Duodenal mucosa (tissue), 2 donors: Measurements from ENCODE around the gene PRSS2.
"Not testable (repeated sequence)": the region's sequence is repeated elsewhere in the genome, so short reads cannot be mapped to it uniquely, and the experiment has no call there.

Experiments
- H3K27ac ChIP-seq: one replicate; pipeline ENCODE4 v1.7.0; 2013; ENCODE audit warnings: low read depth, low read length
- H3K27me3 ChIP-seq, 2 donors: one replicate each; pipeline ENCODE4 v1.7.0; 2013; ENCODE audit warnings: low read length in 2 of 2, control low read depth in 1 of 2; ENCODE audit not compliant: insufficient read depth in 2 of 2, control insufficient read depth in 1 of 2
- H3K36me3 ChIP-seq, 2 donors: one replicate each; pipeline ENCODE4 v1.7.0; 2013; ENCODE audit warnings: low read length in 2 of 2, control low read depth in 1 of 2; ENCODE audit not compliant: insufficient read depth in 2 of 2, control insufficient read depth in 1 of 2
- H3K4me1 ChIP-seq, 2 donors: one replicate each; pipeline ENCODE4 v1.7.0; 2013; ENCODE audit warnings: low read length in 2 of 2, control low read depth in 1 of 2; ENCODE audit not compliant: insufficient read depth in 2 of 2, control insufficient read depth in 1 of 2
- H3K4me3 ChIP-seq, 2 donors: one replicate each; pipeline ENCODE4 v1.7.0; 2013; ENCODE audit warnings: low read length in 2 of 2, low read depth in 1 of 2
- H3K9ac ChIP-seq, 2 donors: one replicate each; pipeline ENCODE4 v1.7.0; 2013; ENCODE audit warnings: low read length in 2 of 2, low read depth in 1 of 2
- H3K9me3 ChIP-seq, 2 donors: one replicate each; pipeline ENCODE4 v1.7.0; 2013; ENCODE audit warnings: low read length in 2 of 2, control low read depth in 1 of 2; ENCODE audit not compliant: control insufficient read depth in 1 of 2

The PRSS2 gene

DNA sequence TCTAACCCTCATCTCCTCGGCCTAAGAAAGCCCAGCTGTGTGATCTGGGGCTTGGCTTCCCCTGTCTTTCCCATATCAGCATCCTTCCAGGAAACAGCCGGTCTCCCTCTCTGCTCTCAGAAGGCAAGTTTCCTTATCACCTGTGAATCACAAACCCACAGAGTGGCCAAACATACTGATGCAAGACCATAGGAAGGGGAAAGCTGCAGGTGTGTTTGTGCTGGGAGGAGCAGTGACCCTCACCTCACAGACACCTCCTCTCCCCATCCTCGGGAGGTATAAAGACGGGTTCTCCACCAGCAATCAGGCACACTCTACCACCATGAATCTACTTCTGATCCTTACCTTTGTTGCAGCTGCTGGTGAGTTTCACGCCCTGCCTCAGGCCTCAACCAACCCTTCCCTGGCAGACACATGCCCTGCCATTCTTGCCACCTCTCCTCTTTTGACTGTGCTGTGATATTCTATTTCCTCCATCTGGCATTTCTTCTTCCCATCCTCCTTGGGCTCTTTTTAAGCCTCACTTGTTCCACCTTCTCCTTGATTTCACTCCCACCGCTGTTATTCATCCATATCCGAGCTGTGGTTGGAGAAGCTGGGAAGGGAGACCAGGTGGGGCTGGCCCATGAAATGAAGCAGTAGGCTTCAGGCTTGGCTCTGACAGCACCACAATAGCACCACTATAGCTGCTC lies at the start of gene PRSS2:
Gene PRSS2, plus strand, starts transcription at position 310 of the 692 bp plus-strand sequence. Its CDS starts 13 bp downstream, at position 323.
- Histone ChIP-seq H3K9ac (no peak within 1 kb of the TSS), H3K36me3 (no peaks in the 10 kb centered on the region), H3K9me3 (no peaks in the 10 kb centered on the region), H3K27me3 (no peaks in the 10 kb centered on the region), H3K27ac (no peak within 1 kb of the TSS), H3K4me1 (no peaks in the 10 kb centered on the region), H3K4me3 (no peak within 1 kb of the TSS)

DNA sequence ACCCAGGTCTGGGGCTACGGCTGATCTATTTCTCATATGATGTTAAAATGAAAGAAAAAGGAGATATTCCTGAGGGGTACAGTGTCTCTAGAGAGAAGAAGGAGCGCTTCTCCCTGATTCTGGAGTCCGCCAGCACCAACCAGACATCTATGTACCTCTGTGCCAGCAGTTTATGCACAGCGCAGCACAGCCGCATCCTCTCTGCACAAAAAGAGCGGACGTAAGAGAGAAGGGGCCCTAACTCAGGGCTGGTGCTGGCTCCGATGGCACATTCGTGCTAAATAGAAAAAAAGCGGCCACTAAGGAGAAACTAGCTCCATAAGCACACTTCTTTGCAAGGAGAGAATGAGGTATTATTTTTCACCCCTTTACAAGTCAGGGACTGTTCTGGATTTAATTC lies 49.8 kb upstream of the PRSS2 start:
- H3K9ac ChIP-seq = no peak overlapping the region
- H3K27ac ChIP-seq = no peak overlapping the region
- H3K4me1 ChIP-seq = no peaks in the 10 kb centered on the region
- no peaks in the 10 kb centered on the region for H3K27me3 ChIP-seq
- no peak overlapping the region for H3K4me3 ChIP-seq
- no peaks in the 10 kb centered on the region for H3K36me3 ChIP-seq
- no peaks in the 10 kb centered on the region for H3K9me3 ChIP-seq

DNA sequence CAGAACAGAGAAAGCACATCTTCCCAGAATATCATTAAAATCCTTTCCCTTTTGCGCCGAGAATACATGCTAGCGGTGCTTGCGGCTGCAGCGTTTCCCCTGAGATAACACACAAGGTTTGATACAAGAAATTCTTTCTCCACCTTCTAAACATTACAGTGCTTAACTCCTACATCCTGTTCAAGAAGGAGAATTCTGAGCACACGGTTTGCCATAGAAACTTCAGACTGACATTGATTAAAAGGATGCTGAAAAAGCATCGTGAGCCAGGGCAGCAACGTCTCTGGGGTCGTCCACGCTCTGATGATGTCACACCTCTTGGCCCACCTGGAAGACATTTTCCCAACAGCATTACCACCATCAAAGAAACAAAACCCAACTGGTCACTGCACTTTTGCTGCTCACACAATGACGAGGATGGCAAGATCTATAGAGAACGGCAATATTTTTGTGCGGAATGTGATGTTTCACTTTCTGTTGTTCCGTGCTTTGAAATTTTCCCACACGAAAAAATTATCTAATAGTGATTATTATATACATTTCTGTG lies 48.4 kb upstream of the PRSS2 start:
- Histone ChIP-seq H3K9me3 (no peaks in the 10 kb centered on the region), H3K9ac (no peak overlapping the region), H3K27ac (no peak overlapping the region), H3K4me3 (peak overlapping the region; percentile 5 to 45), H3K4me1 (no peaks in the 10 kb centered on the region), H3K27me3 (no peaks in the 10 kb centered on the region), H3K36me3 (no peaks in the 10 kb centered on the region)

DNA sequence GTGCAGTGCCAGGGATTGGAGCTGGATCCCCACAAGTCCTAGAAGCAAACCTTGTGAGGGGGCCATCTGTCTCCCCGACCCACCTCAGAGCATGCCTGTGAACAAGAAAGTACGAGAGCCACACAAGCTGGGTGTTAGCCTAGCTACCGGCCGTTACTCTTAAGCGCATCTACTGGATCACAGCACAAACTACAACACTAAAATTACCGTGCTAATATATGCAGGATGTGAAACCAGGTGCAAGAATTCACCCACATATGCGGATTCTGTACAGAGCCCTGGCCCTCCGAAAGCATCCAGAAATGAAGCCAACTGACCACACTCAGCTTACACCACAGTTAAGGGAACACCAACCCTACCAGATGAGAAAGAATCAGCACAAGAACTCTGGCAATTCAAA lies 37.5 kb upstream of the PRSS2 start:
- Histone ChIP-seq H3K27me3 (no peaks in the 10 kb centered on the region), H3K4me3 (no peak overlapping the region), H3K4me1 (no peaks in the 10 kb centered on the region), H3K9ac (no peak overlapping the region), H3K9me3 (no peaks in the 10 kb centered on the region), H3K27ac (no peak overlapping the region), H3K36me3 (no peaks in the 10 kb centered on the region)

DNA sequence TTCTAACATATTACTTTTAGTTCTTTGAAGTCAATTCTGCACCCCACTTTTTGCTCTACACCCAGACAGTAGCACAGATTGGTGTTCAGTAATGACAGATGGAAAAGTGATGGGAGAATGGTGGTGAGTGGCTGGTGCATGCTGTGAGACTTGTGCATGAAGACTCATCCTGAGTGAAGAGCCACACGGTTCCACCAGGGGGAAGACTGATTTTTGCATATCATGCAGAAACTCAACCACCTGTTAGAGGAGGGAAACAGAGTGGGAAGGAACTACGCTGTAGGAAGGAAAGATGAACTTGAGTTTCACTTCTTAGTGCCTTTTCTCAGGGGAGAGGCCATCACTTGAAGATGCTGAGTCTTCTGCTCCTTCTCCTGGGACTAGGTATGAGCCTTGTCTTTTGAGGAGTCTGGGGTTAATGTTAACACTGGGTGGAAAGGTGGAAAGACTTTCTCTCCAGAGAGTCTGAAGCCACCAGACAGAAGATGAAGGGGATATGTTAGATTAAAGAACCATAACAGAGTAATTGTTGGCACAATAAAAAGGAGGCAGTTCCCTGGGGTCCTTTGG lies 30.8 kb upstream of the PRSS2 start:
- Histone ChIP-seq H3K9ac (no peak overlapping the region), H3K27me3 (no peaks in the 10 kb centered on the region), H3K9me3 (no peaks in the 10 kb centered on the region), H3K27ac (no peak overlapping the region), H3K4me1 (no peaks in the 10 kb centered on the region), H3K4me3 (no peak overlapping the region), H3K36me3 (no peaks in the 10 kb centered on the region)

GRCh38 chr7:142740786-142741185 lies 30.0 kb upstream of the PRSS2 start:
- Histone ChIP-seq H3K4me3 (no peak overlapping the region), H3K9ac (no peak overlapping the region), H3K9me3 (no peaks in the 10 kb centered on the region), H3K27me3 (no peaks in the 10 kb centered on the region), H3K4me1 (no peaks in the 10 kb centered on the region), H3K36me3 (no peaks in the 10 kb centered on the region), H3K27ac (no peak overlapping the region)

DNA sequence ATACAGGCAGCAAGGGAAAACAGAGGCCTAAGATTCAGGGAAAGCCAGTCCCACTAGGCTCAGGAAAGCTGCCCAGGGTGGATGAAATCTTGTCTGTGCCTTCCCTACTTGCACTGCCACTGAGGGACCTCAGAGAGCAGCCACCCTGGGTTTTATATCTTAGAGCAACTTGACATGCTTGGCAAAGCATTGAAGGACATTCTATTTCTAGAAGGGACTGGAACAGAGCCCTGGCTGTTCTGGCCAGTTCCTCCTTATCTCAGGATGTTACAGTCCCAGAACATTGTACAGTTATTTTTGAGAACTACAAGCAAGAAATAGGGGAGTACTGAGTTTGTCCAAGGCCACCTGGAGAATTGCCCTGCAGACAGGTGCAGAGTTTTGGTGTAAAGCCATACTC lies 28.8 kb upstream of the PRSS2 start:
- H3K36me3 ChIP-seq, H3K4me1 ChIP-seq, H3K9ac ChIP-seq, H3K4me3 ChIP-seq, H3K27me3 ChIP-seq, H3K27ac ChIP-seq, H3K9me3 ChIP-seq: not testable (repeated sequence)

GRCh38 chr7:142745091-142745635 lies 25.6 kb upstream of the PRSS2 start:
- Histone ChIP-seq H3K4me3 (no peak overlapping the region), H3K27ac (no peak overlapping the region), H3K36me3 (no peaks in the 10 kb centered on the region), H3K9me3 (no peaks in the 10 kb centered on the region), H3K4me1 (no peaks in the 10 kb centered on the region), H3K27me3 (no peaks in the 10 kb centered on the region), H3K9ac (no peak overlapping the region)

GRCh38 chr7:142745745-142746144 lies 25.0 kb upstream of the PRSS2 start:
- H3K4me1 ChIP-seq = no peaks in the 10 kb centered on the region
- H3K36me3 ChIP-seq = no peaks in the 10 kb centered on the region
- no peak overlapping the region for H3K27ac ChIP-seq
- no peak overlapping the region for H3K9ac ChIP-seq
- H3K27me3 ChIP-seq = no peaks in the 10 kb centered on the region
- H3K9me3 ChIP-seq = no peaks in the 10 kb centered on the region
- no peak overlapping the region for H3K4me3 ChIP-seq

- H3K4me3 ChIP-seq = no peak overlapping the region
- no peak overlapping the region for H3K9ac ChIP-seq
- no peaks in the 10 kb centered on the region for H3K4me1 ChIP-seq
- no peaks in the 10 kb centered on the region for H3K27me3 ChIP-seq
- H3K36me3 ChIP-seq = no peaks in the 10 kb centered on the region
- no peaks in the 10 kb centered on the region for H3K9me3 ChIP-seq
- no peak overlapping the region for H3K27ac ChIP-seq
These were observed 24.5 kb upstream of the PRSS2 start for GRCh38 chr7:142746264-142746663.
